ENCODE results near the gene ZFPM1. TPM values are rescaled to one million over a fixed set of nuclear protein-coding genes. Genes with fewer than 3 reads are reported as not detected.

Gene ZFPM1
- total RNA-seq, 1 donor from 2014 or later: 0.64 TPM

- DNase-seq (ENCODE audit: low read depth in 2 of 2): no peak
These were observed 35.2 kb upstream of the ZFPM1 start for GRCh38 chr16:88417684-88418476.

GRCh38 chr16:88418869-88419268 is 34.2 kb upstream of the ZFPM1 start:
- DNase-seq (ENCODE audit: low read depth in 2 of 2): no peak

- no peak for DNase-seq (ENCODE audit: low read depth in 2 of 2)
These were observed 33.3 kb upstream of the ZFPM1 start for GRCh38 chr16:88419790-88420189.

GRCh38 chr16:88420496-88420895 is 32.6 kb upstream of the ZFPM1 start:
- DNase-seq (ENCODE audit: low read depth in 2 of 2): no peak

- no peak for DNase-seq (ENCODE audit: low read depth in 2 of 2)
These were observed 31.8 kb upstream of the ZFPM1 start for GRCh38 chr16:88421301-88421700.

GRCh38 chr16:88421871-88422433 is 31.1 kb upstream of the ZFPM1 start:
- DNase-seq (ENCODE audit: low read depth in 2 of 2): no peak

GRCh38 chr16:88422733-88423447 is 30.2 kb upstream of the ZFPM1 start:
- no peak for DNase-seq (ENCODE audit: low read depth in 2 of 2)

- no peak for DNase-seq (ENCODE audit: low read depth in 2 of 2)
These were observed 29.6 kb upstream of the ZFPM1 start for GRCh38 chr16:88423448-88423850.

GRCh38 chr16:88424587-88425235 is 28.4 kb upstream of the ZFPM1 start:
- DNase-seq (ENCODE audit: low read depth in 2 of 2): no peak

- no peak for DNase-seq (ENCODE audit: low read depth in 2 of 2)
These were observed 27.1 kb upstream of the ZFPM1 start for GRCh38 chr16:88426018-88426417.

GRCh38 chr16:88427376-88427775 is 25.7 kb upstream of the ZFPM1 start:
- no peak for DNase-seq (ENCODE audit: low read depth in 2 of 2)

- DNase-seq (ENCODE audit: low read depth in 2 of 2): no peak
These were observed 24.9 kb upstream of the ZFPM1 start for GRCh38 chr16:88428156-88428555.

- DNase-seq (ENCODE audit: low read depth in 2 of 2): no peak
These were observed 24.3 kb upstream of the ZFPM1 start for GRCh38 chr16:88428616-88429386.

- peak in 1 of 2 donors; percentile 7 for DNase-seq (ENCODE audit: low read depth in 2 of 2)
These were observed 23.5 kb upstream of the ZFPM1 start for GRCh38 chr16:88429387-88430184.

- DNase-seq (ENCODE audit: low read depth in 2 of 2): peak in 1 of 2 donors; percentile 12
These were observed 22.9 kb upstream of the ZFPM1 start for GRCh38 chr16:88430185-88430523.

- peak in 1 of 2 donors; percentile 22 for DNase-seq (ENCODE audit: low read depth in 2 of 2)
These were observed 22.3 kb upstream of the ZFPM1 start for GRCh38 chr16:88430524-88431446.

- DNase-seq (ENCODE audit: low read depth in 2 of 2): no peak
These were observed 21.4 kb upstream of the ZFPM1 start for GRCh38 chr16:88431651-88432050.

GRCh38 chr16:88432174-88432573 is 20.9 kb upstream of the ZFPM1 start:
- DNase-seq (ENCODE audit: low read depth in 2 of 2): no peak

GRCh38 chr16:88432753-88433152 is 20.3 kb upstream of the ZFPM1 start:
- no peak for DNase-seq (ENCODE audit: low read depth in 2 of 2)

Measured in dermis microvascular lymphatic vessel endothelial cell (primary cell).